GM12865 (cell line): ENCODE measurements around the gene STRIP1.

Experiments
- DNase-seq: peaks from one replicate; pipeline ENCODE4 v3.0.0; 2010; ENCODE audit warnings: low read depth
- H3K4me3 ChIP-seq: 2 replicates; pipeline ENCODE4 v1.5.1; 2011; ENCODE audit warnings: mild to moderate bottlenecking, low read depth, low read length, control low read depth
- TF ChIP-seq, protein P1 (sequence below): IDR thresholded peaks from 2 replicates; pipeline ENCODE4 v1.5.1; 2011; ENCODE audit warnings: low read length, control low read depth, low read depth, inconsistent platforms; ENCODE audit not compliant: insufficient read depth; ENCODE audit errors: missing control alignments

Gene STRIP1

DNA sequence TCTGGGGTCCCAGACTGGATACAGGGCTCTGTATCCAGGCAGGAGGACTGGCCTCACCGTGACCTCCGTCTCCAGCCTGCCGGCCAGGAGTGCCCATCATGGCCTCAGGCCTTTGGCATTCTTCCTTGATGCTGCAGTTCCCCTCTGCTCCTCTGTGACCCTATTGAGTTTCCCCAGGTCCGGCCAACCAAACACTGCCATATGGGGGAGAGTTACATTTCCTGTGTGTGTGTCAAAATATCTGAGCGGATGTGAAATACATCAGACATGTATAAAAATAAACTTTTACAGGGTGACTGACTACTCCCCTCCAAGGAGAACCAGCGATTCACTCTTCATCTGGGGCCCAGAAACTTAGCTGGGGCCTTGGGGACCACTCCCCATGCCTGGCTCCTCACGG is 67.7 kb downstream of the STRIP1 start:
- DNase-seq, result peak; percentile 60
- TF ChIP-seq, protein P1, sequence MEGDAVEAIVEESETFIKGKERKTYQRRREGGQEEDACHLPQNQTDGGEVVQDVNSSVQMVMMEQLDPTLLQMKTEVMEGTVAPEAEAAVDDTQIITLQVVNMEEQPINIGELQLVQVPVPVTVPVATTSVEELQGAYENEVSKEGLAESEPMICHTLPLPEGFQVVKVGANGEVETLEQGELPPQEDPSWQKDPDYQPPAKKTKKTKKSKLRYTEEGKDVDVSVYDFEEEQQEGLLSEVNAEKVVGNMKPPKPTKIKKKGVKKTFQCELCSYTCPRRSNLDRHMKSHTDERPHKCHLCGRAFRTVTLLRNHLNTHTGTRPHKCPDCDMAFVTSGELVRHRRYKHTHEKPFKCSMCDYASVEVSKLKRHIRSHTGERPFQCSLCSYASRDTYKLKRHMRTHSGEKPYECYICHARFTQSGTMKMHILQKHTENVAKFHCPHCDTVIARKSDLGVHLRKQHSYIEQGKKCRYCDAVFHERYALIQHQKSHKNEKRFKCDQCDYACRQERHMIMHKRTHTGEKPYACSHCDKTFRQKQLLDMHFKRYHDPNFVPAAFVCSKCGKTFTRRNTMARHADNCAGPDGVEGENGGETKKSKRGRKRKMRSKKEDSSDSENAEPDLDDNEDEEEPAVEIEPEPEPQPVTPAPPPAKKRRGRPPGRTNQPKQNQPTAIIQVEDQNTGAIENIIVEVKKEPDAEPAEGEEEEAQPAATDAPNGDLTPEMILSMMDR, result no peak
- no peak overlapping the region for H3K4me3 ChIP-seq
